Stimulated activated CD4-positive, alpha-beta T cell treated with anti-CD3 and anti-CD28 coated beads, TNF-alpha, amount 100 ng/mL, for 24 hours (primary cell): Measurements from ENCODE around the gene GPR132.
A peak's percentile ranks its signal among the peaks of the same experiment; 100 is the strongest.

Experiments used
- DNase-seq, 3 experiments: peaks; one replicate each; pipeline ENCODE4 v3.0.0-alpha.2; 2020; ENCODE audit warnings: low read depth in 3 of 3

GPR132 gene

GRCh38 chr14:105061428-105062047, 3.7 kb downstream of the GPR132 start:
- DNase-seq, result peak in 2 of 3 experiments; percentile 52 to 73

- peak in 1 of 3 experiments; percentile 40 for DNase-seq
These were observed 4.3 kb downstream of the GPR132 start for GRCh38 chr14:105060751-105061427.

GRCh38 chr14:105059925-105060565, 5.2 kb downstream of the GPR132 start:
- DNase-seq, result no peak

DNA sequence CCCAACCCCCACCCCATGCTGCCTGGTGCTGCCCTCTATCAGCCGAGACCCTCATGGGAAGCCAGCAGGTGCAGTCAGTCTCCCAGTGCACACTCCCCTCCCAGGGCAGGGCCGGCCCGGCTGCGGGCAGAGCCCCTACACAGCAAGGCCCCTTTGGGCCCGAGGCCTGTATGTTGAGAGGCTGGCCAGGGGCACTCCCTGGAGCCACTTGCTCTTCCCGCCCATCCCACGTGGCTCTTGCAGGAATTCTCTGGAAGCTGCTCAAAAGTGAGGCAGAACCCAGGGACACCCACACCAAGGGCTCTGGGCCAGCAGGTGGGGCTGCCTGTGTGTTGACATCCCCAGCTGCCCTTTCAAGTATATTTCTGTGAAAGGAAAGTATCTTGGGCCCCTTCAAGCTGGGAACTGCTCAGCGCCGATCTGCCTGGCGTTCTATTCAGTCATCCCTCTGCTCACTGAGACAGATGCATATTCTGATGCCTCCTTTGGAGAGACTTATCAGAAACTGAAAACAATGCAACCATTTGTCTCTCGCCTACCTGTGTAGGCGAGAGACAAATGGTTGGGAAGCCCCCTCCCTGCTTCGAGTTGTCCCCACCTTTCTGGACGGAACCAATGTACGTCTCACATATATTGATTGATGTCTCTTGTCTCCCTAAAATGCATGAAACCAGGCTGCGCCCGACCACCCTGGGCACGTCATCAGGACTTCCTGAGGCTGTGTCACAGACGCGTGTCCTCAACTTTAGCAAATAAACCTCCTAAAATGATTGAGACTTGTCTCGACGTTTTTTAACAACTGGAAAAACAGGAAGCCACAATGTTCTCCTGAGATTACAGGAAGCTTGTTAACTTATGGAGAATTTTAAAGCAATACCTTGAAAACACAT, 6.0 kb downstream of the GPR132 start:
- peak in 1 of 3 experiments; percentile 67 for DNase-seq

DNA sequence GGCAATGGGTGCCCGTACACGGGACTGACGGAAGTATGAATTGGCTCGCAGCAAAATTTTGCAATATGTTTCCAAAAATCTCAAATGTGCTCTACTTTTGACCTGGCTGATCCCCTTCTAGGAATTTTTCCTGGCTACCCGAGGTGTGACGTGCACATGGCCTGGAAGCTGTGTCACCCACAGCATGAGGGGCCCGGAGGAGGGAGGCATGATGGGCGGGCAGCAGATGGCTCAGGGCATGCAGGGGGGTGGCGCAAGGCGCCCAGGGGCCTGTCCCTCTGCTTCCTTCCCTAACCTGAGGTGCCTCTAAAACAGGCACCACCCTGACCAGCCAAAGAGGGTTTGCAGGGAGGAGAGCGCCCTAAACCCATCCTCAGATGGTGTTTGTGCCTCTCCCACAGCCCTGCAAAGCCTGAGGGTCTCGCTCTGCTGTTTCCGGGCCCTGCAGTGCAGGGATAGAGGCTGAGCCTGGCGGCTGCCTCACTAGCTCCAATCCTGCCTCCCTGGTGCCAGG, 6.7 kb downstream of the GPR132 start:
- DNase-seq, result no peak

DNA sequence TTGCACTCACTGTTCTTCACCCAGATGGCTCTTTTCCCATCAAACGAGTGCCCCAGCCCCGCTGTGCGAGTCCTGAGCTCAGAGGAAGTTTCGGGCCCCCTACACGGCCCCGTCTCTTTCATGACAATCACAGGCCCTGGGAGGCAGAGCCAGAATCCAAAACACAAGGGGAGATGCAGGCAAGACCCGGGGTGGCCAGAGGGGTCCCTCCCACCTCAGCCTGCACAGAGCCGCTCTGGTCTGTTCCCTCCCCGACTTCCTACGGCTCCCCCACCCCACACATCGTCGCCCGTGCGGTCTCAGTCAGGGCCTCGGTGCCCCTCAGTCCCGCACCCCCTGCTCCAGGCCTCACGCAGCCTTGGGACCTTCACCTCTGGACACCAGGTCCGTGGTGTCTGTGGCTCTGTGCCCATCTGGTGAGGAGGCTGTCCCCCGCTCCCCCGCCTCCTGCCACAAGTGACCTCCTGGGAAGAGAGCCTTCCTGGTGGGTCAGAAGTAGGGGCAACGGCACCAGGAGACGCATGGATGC, 8.9 kb downstream of the GPR132 start:
- DNase-seq, result no peak

DNA sequence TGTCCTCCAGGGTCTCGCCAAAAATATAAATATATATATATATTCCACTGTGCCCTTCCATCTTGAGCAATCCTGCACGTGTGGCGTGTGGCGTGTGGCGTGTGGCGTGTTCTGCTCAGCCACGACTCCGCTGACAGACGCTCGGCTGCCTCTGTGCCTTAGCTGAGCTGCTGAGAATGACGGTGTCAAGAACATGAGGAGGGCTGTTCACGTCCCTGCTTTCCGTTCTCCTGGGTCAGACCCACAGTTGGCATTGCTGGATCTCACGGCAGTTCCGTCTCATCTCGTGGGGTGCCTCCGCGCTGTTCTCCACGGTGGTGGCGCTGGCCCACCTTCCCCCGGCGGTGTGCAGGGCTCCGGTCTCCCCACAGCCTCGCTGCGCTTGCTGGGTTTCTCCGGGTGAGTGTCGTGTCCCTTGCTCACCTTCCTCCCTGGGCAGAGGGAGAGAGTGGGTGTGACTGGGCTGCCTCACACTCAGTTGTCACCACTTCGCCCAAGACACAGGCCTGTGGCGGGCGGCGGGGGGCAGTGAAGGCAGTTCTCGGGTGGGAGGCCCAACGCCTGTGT, 9.4 kb downstream of the GPR132 start:
- DNase-seq, result no peak

DNA sequence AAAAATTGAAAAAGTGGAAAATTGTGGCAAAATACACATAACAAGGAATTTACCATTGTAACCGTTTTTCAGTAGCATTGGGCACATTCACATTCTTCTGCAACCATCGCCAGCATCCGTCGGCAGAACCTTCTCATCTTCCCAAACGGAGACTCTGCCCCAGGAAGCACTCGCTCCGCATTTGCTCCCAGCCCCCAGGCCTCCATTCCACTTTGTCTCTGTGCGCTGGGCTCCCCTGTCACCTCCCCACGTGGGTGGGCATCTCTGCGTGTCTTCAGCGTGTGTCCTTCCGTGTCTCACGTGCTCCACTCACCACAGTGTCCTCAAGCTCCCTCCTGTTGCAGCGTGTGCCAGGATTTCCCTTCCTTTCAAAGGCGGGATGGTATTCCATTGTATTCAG, 9.9 kb downstream of the GPR132 start:
- no peak for DNase-seq

DNA sequence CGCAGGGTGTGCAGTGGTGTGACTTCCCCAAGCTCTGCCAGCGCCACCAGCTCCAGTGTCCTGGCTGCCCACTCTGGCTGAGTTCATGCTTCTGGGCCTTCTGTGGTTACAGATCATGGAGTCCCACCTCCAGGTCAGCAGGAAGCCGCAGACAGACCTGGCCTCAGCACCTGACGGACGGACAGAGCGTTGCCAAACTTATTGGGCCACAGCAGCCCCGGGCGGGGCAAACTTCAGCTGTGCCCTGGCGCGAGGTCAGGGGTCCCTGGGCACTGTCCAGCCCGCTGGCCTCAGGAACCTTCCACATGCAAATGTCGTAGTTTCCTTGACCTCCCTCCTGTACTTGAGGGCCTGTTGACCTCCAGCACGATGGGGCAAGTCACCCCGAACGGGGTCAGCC, 11.2 kb downstream of the GPR132 start:
- no peak for DNase-seq

DNA sequence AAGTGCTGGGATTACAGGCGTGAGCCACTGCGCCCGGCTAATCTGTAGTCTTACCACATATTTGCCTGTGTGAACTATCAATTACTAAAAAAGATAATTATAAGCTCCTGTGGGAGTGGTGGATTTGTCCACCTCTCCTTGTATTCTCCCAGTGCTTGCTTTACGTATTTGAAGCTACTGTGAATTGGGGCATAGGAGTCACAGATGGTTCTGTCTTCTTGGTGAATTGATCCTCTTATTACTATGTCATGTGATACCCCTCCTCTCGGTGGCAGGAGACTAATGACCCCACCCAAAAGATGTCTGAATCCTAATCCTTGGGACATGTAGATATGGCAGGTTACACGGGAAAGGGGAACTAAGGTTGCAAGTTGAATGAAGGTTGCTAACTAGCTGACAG, 11.8 kb downstream of the GPR132 start:
- no peak for DNase-seq

GRCh38 chr14:105052110-105052458, 13.1 kb downstream of the GPR132 start:
- DNase-seq, result no peak

GRCh38 chr14:105051182-105052109, 13.8 kb downstream of the GPR132 start:
- no peak for DNase-seq

DNA sequence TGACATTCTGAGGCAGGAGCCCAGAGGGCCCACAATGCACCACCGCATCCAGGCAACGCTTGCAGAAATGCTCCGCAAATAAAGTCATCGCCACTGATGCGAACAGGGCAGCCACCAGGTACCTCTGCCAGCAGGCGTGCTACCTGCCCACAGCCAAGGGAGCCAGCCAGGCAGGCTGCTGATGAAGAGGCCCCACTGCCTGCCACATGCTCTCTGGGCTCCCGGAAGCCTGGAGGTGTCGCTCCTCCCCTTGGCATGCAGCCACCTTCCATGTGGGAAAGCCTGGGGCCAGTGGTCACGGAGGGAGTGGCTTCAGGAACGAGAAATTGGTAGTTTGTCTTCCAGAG, 14.7 kb downstream of the GPR132 start:
- DNase-seq, result no peak

GRCh38 chr14:105049753-105050550, 15.3 kb downstream of the GPR132 start:
- DNase-seq, result no peak

DNA sequence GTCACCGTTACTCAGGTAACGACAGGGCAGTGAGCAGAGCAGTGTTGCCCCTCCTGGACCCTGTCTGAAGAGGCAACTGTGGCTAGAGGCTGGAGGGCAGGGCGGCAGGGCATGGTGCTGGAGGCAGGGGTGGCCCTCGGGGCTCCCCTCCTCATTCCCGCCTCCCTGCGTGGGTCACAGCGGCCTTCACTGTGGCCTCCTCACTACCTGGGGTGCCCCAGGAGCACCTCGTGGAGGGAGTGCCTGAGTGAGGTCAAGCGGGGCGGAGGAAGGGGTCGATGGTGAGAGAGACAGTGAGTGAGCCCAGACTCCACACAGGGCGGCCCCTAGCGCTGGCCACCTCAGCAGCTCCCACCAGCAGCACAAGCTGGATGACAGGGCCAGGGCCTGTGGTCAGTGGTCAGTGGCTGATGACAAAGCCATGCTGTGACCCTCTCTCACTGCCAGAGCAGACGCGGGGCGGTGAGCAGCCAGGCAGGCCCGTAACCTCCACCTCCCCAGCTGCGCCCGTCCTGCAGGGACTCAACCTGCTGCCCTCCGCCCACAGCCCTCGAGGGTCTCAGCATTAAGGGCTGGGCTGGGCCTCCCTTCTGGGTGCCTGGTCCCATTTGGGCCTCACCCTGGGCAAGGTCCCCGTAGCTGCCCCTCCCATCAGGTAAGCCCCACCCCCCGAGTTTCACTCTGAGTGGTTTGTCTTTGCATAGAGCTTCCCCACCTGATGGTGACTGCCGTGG, 17.8 kb downstream of the GPR132 start:
- DNase-seq, result no peak

GRCh38 chr14:105046891-105047282, 18.3 kb downstream of the GPR132 start:
- DNase-seq, result no peak

DNA sequence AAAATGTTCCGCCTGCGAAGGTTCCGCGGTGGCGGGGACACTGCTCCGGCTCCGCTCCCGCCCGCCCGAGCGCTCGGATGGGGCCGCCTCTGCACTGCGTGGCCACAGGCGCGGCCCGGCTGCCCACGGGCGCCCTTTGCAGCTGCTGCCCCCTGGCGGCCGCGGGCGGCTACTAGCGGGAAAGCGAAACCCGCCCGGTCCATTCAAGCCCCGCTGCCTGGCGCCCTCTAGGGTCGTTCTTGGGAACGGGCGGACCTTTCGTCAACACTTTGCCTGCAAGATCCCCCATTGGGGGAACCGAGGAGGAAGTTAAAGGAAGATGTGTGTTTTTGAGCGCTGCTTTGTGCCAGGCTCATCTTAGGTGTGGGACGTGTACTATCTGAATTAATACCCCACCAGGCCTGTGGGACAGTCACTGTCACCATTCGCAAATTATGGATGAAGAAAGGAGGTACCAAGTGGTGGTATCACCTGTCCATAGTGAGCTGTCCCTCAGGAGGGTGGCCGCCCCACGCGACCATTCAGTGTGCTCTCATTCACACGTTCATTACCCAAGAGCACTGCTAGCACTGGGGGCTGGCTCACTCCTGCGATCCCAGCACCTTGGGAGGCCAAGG, 19.4 kb downstream of the GPR132 start:
- peak; percentile 86 to 90 (median 88) for DNase-seq

GRCh38 chr14:105043641-105044040, 21.6 kb downstream of the GPR132 start:
- DNase-seq, result no peak
